SK-N-SH treated with all-trans-retinoic acid at 6 μM for 48 hours (cell line): ENCODE results near the gene LVRN.
"Not testable (repeated sequence)": the region's sequence is repeated elsewhere in the genome, so short reads cannot be mapped to it uniquely, and the experiment has no call there.

Experiments
- ATAC-seq: fragments of 200-7000 bp; cut with Tn5 transposase; 3 replicates; pipeline ENCODE4 v1.9.1; 2020; ENCODE audit warnings: mild to moderate bottlenecking, moderate library complexity
- BACH2 ChIP-seq: fragments of 250-450 bp; sonication (Bioruptor Pico); IDR thresholded peaks from 2 replicates; pipeline ENCODE4 v1.9.0; 2021; ENCODE audit warnings: mild to moderate bottlenecking, borderline replicate concordance
- CSDC2 ChIP-seq: fragments of 250-450 bp; sonication (Bioruptor Pico); IDR thresholded peaks from 2 replicates; pipeline ENCODE4 v1.5.0; 2020; ENCODE audit warnings: mild to moderate bottlenecking, moderate library complexity
- ESRRG ChIP-seq: fragments of 250-450 bp; sonication (Bioruptor Pico); IDR thresholded peaks from 2 replicates; pipeline ENCODE4 v1.6.1; 2021; ENCODE audit warnings: mild to moderate bottlenecking
- GLIS3 ChIP-seq: fragments of 250-450 bp; sonication (Bioruptor Pico); IDR thresholded peaks from 2 replicates; pipeline ENCODE4 v1.5.0; 2020; ENCODE audit warnings: mild to moderate bottlenecking, moderate library complexity
- OSR1 ChIP-seq: fragments of 250-450 bp; sonication (Bioruptor Pico); IDR thresholded peaks from 2 replicates; pipeline ENCODE4 v1.8.0; 2022; ENCODE audit warnings: moderate library complexity, mild to moderate bottlenecking, inconsistent platforms
- PATZ1 ChIP-seq: fragments of 250-450 bp; sonication (Bioruptor Pico); IDR thresholded peaks from 2 replicates; pipeline ENCODE4 v1.8.0; 2020; ENCODE audit warnings: mild to moderate bottlenecking, moderate library complexity, borderline replicate concordance
- POU6F1 ChIP-seq: fragments of 250-450 bp; sonication (Bioruptor Pico); IDR thresholded peaks from 2 replicates; pipeline ENCODE4 v1.8.0; 2021; ENCODE audit warnings: low read depth, mild to moderate bottlenecking, moderate library complexity, borderline replicate concordance
- PPARA ChIP-seq: fragments of 250-450 bp; sonication (Bioruptor Pico); IDR thresholded peaks from 2 replicates; pipeline ENCODE4 v1.5.0; 2020; ENCODE audit warnings: mild to moderate bottlenecking, borderline replicate concordance
- SNAI2 ChIP-seq: fragments of 250-450 bp; sonication (Bioruptor Pico); IDR thresholded peaks from 2 replicates; pipeline ENCODE4 v1.5.0; 2020; ENCODE audit warnings: mild to moderate bottlenecking, moderate library complexity
- TCF4 ChIP-seq: fragments of 250-450 bp; sonication (Bioruptor Pico); IDR thresholded peaks from 2 replicates; pipeline ENCODE4 v1.8.0; 2021; ENCODE audit warnings: mild to moderate bottlenecking, moderate library complexity, borderline replicate concordance
- ZC3H10 ChIP-seq: fragments of 250-450 bp; sonication (Bioruptor Pico); IDR thresholded peaks from 2 replicates; pipeline ENCODE4 v1.5.1; 2021; ENCODE audit warnings: mild to moderate bottlenecking, moderate library complexity
- ZFP3 ChIP-seq: fragments of 250-450 bp; sonication (Bioruptor Pico); IDR thresholded peaks from 2 replicates; pipeline ENCODE4 v1.5.0; 2020; ENCODE audit warnings: mild to moderate bottlenecking, moderate library complexity
- ZFP30 ChIP-seq: fragments of 450-650 bp; formaldehyde crosslinking; IDR thresholded peaks from 2 replicates; pipeline ENCODE4 v1.5.0; 2022; ENCODE audit warnings: mild to moderate bottlenecking, moderate library complexity
- ZNF565 ChIP-seq: fragments of 450-650 bp; formaldehyde crosslinking; conservative IDR thresholded peaks from 2 replicates; pipeline ENCODE4 v1.5.0; 2020; ENCODE audit warnings: low read depth, mild to moderate bottlenecking, moderate library complexity
- ZNF8 ChIP-seq: fragments of 450-650 bp; formaldehyde crosslinking; IDR thresholded peaks from 2 replicates; pipeline ENCODE4 v1.5.0; 2020; ENCODE audit warnings: mild to moderate bottlenecking, moderate library complexity
- TF ChIP-seq, protein P1 (sequence below): fragments of 250-450 bp; sonication (Bioruptor Pico); IDR thresholded peaks from 2 replicates; pipeline ENCODE4 v1.5.1; 2020; ENCODE audit warnings: low read depth, mild to moderate bottlenecking, moderate library complexity

LVRN gene, protein sequence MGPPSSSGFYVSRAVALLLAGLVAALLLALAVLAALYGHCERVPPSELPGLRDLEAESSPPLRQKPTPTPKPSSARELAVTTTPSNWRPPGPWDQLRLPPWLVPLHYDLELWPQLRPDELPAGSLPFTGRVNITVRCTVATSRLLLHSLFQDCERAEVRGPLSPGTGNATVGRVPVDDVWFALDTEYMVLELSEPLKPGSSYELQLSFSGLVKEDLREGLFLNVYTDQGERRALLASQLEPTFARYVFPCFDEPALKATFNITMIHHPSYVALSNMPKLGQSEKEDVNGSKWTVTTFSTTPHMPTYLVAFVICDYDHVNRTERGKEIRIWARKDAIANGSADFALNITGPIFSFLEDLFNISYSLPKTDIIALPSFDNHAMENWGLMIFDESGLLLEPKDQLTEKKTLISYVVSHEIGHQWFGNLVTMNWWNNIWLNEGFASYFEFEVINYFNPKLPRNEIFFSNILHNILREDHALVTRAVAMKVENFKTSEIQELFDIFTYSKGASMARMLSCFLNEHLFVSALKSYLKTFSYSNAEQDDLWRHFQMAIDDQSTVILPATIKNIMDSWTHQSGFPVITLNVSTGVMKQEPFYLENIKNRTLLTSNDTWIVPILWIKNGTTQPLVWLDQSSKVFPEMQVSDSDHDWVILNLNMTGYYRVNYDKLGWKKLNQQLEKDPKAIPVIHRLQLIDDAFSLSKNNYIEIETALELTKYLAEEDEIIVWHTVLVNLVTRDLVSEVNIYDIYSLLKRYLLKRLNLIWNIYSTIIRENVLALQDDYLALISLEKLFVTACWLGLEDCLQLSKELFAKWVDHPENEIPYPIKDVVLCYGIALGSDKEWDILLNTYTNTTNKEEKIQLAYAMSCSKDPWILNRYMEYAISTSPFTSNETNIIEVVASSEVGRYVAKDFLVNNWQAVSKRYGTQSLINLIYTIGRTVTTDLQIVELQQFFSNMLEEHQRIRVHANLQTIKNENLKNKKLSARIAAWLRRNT

GRCh38 chr5:115962239-115962564 lies at the start of gene LVRN:
LVRN (plus strand) TSS chr5:115962475; CDS start chr5:115962618, 143 bp downstream.
- TF ChIP-seq ZFP3 (CRISPR knock-in tag), result no peak
- no peak for TF ChIP-seq ESRRG
- TF ChIP-seq, protein P1, sequence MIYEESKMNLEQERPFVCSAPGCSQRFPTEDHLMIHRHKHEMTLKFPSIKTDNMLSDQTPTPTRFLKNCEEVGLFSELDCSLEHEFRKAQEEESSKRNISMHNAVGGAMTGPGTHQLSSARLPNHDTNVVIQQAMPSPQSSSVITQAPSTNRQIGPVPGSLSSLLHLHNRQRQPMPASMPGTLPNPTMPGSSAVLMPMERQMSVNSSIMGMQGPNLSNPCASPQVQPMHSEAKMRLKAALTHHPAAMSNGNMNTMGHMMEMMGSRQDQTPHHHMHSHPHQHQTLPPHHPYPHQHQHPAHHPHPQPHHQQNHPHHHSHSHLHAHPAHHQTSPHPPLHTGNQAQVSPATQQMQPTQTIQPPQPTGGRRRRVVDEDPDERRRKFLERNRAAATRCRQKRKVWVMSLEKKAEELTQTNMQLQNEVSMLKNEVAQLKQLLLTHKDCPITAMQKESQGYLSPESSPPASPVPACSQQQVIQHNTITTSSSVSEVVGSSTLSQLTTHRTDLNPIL (CRISPR knock-in tag), result no peak
- TF ChIP-seq OSR1 (CRISPR knock-in tag), result no peak
- no peak for TF ChIP-seq CSDC2
- TF ChIP-seq PATZ1, result no peak
- TF ChIP-seq GLIS3, result no peak
- TF ChIP-seq ZNF8, result no peak
- no peak for TF ChIP-seq ZC3H10 (CRISPR knock-in tag)
- no peak for TF ChIP-seq POU6F1 (CRISPR knock-in tag)
- no peak for TF ChIP-seq PPARA (CRISPR knock-in tag)
- no peak for TF ChIP-seq SNAI2 (CRISPR knock-in tag)
- TF ChIP-seq, all 23 proteins: peak for 0
- peak; percentile 19; the same call in 2 of the 3 replicates for ATAC-seq

- not testable (repeated sequence) for ATAC-seq
These were observed 48.5 kb upstream of the LVRN start for GRCh38 chr5:115913623-115914400.

- TF ChIP-seq OSR1 (CRISPR knock-in tag) (no peak), BACH2 (no peak), TCF4 (CRISPR knock-in tag) (no peak), CSDC2 (no peak), ZFP30 (CRISPR knock-in tag) (no peak), ZNF565 (CRISPR knock-in tag) (no peak), SNAI2 (CRISPR knock-in tag) (no peak), PPARA (CRISPR knock-in tag) (no peak)
- TF ChIP-seq, protein P1 (CRISPR knock-in tag), result no peak
- no peak for ATAC-seq
These were observed 42.0 kb upstream of the LVRN start for GRCh38 chr5:115920171-115920725.

DNA sequence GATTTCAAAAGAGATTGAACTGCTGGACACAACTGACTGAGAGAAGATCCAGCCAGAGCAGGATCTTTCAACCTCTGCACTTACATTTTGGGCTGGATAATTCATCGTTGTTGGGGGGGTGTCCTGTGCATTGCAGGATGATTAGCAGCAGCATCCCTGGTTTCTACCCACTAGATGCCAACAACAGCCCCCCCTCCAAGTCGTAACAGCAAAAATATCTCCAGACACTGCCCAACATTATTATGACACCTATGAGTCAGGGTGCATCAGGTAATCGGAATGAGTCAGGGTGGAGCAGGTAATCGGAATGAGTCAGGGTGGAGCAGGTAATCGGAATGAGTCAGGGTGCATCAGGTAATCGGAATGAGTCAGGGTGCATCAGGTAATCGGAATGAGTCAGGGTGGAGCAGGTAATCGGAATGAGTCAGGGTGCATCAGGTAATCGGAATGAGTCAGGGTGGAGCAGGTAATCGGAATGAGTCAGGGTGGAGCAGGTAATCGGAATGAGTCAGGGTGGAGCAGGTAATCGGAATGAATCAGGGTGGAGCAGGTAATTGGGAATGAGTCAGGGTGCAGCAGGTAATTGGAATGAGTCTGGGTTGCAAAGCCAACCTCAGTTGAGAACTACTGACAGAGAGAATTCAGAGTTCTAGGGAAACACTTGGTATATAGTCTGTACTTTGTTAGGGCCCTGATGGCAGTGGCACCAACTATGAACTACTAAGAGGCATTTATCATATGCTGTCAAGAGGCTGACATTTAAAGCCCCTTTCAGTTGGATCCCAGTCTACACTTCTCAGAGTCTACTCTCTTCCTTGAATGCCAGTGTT lies 33.5 kb upstream of the LVRN start:
- not testable (repeated sequence) for ATAC-seq

GRCh38 chr5:115930171-115930570 lies 32.1 kb upstream of the LVRN start:
- not testable (repeated sequence) for ATAC-seq
